GM19468 (cell line): ENCODE measurements around the gene ARL6IP5.

ENCODE experiments used
- ATAC-seq: cut with Tn5 transposase; IDR thresholded peaks from one replicate; pipeline ENCODE4 v1.9.1; 2021; ENCODE audit warnings: mild to moderate bottlenecking, moderate library complexity, moderate number of reproducible peaks; ENCODE audit not compliant: unreplicated experiment; ENCODE audit errors: extremely low read depth

The ARL6IP5 gene

GRCh38 chr3:69084326-69085167 is at the start of gene ARL6IP5:
Gene ARL6IP5, plus strand, starts transcription at chr3:69084937. Its CDS starts 111 bp downstream, at chr3:69085048.
- peak; percentile 33 for ATAC-seq

DNA sequence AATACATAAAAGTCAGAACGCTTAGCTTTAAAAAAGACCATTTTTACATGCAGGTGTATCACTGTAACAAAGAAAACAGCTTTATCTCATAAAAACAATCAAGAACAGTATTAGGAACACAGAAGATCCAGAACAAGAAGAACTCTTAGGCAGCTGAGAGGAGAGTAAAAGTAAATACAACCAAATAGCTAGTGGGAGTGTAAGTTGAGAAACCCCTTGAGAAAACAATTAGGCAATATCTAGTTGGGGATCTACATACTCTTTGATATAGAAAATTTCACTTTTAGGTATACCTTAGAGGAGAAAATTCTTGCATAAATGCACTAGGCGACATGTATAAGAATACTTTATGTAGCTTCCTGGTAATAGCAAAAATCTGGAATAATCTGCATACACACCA is 40.1 kb upstream of the ARL6IP5 start:
- no peak for ATAC-seq

- no peak for ATAC-seq
These were observed 35.7 kb upstream of the ARL6IP5 start for GRCh38 chr3:69048990-69049389.

- ATAC-seq: peak; percentile 94
These were observed 32.8 kb upstream of the ARL6IP5 start, which contains the start of gene TMF1 for GRCh38 chr3:69051756-69052471. Gene TMF1, minus strand, starts transcription at chr3:69052333. Its CDS starts 247 bp downstream, at chr3:69052086.

DNA sequence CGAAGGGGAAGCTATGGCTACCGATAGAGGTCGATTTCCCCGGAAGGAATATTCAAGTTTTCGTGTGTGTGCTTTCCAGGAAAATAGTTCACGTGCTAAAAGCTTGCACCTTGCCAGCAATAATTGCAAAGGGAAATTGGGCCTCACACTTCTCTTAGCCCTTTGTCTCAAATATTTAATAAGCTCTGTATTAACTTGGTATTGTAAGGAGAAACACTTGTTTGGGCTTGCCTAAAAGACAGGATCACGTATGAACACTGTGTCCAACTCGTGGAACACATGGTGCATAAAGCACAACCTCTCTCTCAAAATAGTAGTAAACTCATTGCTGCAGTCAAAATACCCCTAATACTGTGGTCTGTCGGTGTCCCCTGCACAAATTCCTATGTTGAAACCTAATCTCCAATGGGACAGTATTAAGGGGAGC is 32.3 kb upstream of the ARL6IP5 start:
- no peak for ATAC-seq

DNA sequence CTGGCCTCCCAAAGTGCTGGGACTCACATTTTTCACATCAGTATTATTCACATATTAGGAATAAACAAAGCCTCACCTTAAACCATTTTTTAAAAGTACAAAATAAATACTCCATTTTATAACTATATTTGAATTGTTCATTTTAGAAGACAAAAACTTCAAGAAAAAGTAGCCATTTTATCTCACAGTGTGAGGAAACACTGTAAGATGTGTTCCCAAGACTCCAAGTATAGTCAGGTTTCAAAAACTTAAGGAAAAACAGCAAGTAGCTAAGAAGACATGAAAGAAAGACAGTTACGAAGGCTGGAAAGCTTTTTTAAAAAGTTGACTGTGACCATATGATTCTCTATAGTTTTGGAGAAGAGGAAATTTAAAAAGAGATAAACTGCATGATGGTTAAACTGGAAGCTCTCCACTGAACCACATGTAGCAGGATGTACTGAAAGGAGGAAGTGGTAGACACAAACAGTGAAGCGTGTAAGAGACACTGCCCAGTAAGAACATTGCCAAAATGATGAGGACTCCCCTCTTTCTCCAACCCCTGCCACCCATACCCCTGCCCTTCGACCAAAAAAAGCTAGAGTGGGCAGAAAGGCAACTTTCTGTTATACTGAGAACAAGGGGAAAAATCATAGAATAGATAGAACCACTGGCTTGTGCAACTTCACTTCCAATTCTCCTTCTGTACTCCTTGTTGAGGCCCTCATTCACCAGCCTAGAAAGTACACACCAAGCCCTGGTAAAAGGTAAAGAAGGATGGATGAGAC is 26.4 kb upstream of the ARL6IP5 start:
- ATAC-seq: peak; percentile 73

DNA sequence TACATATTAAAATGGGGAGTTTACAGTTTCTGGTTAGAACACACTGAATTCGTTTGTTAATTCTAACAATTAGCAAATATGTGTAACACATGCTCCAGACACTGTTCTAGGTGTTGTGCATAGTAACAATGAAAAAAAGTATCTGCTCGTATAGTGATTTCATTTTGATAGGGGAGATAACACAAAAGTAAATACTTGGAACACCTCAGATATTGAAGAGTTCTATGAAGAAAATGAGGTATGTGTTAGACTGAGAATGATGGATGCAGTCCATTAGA is 25.9 kb upstream of the ARL6IP5 start:
- no peak for ATAC-seq

DNA sequence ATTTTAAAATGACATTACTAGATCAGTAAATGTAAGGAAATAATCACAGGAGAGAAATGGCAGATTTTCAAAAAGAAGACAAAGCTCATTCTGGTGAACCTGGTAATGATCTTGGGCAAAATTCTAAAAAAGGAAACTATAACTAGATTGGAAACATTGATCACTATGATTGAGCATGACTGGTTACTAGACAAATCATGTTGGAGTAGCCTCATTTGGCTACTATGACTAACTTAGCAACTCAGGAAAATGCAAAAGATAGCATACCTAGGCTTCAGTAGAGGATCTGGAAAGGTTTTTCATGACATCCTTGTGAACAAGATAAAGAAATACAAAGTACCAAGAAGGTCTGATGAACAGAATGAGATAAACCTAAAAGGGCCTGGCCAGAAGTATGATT is 25.0 kb upstream of the ARL6IP5 start:
- no peak for ATAC-seq

DNA sequence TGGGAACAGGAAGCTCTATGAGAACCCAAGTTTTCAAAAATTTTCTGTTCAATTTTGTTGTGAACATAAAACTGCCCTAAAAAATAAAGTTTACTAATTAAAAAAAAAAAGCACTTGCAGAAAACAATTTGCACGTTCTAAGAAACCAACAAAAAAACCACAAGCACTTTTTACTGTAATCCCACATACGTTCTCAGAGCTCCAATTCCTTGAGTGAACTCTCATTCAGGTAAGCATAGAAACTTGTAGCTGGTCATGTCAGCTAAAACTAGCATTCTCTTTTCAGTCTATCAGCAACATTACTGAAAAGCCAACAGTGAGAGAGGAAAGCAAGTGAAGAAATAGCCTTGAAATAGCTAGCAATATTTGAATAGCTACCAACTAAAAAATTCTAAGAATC is 21.1 kb upstream of the ARL6IP5 start:
- no peak for ATAC-seq

GRCh38 chr3:69065318-69065964 is 19.3 kb upstream of the ARL6IP5 start:
- ATAC-seq: no peak

DNA sequence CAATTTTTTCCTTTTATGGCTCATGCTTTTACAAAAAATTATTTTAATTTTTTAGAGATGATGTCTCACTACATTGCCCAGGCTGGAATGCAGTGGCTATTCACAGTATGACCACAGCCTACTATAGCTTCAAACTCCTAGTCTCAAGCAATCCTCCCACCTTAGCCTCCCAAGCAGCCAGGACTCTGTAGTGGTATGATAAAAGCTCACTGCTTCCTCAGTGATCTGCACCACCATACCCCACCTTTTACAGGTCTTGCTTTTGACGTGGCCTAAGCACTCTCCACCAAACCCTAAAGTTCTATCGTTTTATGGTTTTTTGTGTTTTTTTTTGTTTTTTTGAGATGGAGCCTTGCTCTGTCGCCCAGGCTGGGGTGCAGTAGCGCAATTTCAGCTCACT is 18.6 kb upstream of the ARL6IP5 start:
- ATAC-seq: no peak

- ATAC-seq: no peak
These were observed 11.8 kb upstream of the ARL6IP5 start for GRCh38 chr3:69072928-69073327.

GRCh38 chr3:69079269-69080159 is 5.2 kb upstream of the ARL6IP5 start:
- ATAC-seq: no peak

- peak; percentile 17 for ATAC-seq
These were observed 4.4 kb upstream of the ARL6IP5 start, which contains the start of gene UBA3 for GRCh38 chr3:69080233-69080920. Gene UBA3, minus strand, starts transcription at chr3:69080365. Its CDS starts 12 bp downstream, at chr3:69080353.

GRCh38 chr3:69081583-69082262 is 3.0 kb upstream of the ARL6IP5 start:
- ATAC-seq: no peak

GRCh38 chr3:69082361-69082760 is 2.4 kb upstream of the ARL6IP5 start:
- ATAC-seq: no peak

GRCh38 chr3:69082805-69083204 is 1.9 kb upstream of the ARL6IP5 start:
- ATAC-seq: peak; percentile 46

- ATAC-seq: no peak
These were observed 563 bp downstream of the ARL6IP5 start for GRCh38 chr3:69085168-69085832.
